Esophagus squamous epithelium (tissue), 4 donors: ENCODE data around the gene SYT9.

ENCODE experiments used
- POLR2A ChIP-seq, 4 donors: fragments of 450-650 bp; IDR thresholded peaks; one replicate each; pipeline ENCODE4 v1.6.1; 2017; ENCODE audit warnings: antibody characterized with exemption in 4 of 4, mild to moderate bottlenecking in 4 of 4, moderate library complexity in 3 of 4
- TF ChIP-seq, protein P1 (sequence below), 6 experiments: fragments of 450-650 bp in 4 of 6; fragments of 200-600 bp in 2 of 6; sonication (generic) in 2 of 6; IDR thresholded peaks; one replicate each; pipeline ENCODE4 v1.5.1; 2016 to 2019; ENCODE audit warnings: antibody characterized with exemption in 6 of 6, mild to moderate bottlenecking in 4 of 6, moderate library complexity in 4 of 6

- TF ChIP-seq, protein P1, sequence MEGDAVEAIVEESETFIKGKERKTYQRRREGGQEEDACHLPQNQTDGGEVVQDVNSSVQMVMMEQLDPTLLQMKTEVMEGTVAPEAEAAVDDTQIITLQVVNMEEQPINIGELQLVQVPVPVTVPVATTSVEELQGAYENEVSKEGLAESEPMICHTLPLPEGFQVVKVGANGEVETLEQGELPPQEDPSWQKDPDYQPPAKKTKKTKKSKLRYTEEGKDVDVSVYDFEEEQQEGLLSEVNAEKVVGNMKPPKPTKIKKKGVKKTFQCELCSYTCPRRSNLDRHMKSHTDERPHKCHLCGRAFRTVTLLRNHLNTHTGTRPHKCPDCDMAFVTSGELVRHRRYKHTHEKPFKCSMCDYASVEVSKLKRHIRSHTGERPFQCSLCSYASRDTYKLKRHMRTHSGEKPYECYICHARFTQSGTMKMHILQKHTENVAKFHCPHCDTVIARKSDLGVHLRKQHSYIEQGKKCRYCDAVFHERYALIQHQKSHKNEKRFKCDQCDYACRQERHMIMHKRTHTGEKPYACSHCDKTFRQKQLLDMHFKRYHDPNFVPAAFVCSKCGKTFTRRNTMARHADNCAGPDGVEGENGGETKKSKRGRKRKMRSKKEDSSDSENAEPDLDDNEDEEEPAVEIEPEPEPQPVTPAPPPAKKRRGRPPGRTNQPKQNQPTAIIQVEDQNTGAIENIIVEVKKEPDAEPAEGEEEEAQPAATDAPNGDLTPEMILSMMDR (IDR thresholded peaks at IDR 0.05) = no peak
- no peak for TF ChIP-seq POLR2A (IDR thresholded peaks at IDR 0.05)
Observed at GRCh38 chr11:7480113-7480512, 228.4 kb downstream of the SYT9 start.
